Measurements from ENCODE around the gene TSHZ2. TPM values are rescaled to one million over a fixed set of nuclear protein-coding genes. Genes with fewer than 3 reads are reported as not detected.
"Not testable (repeated sequence)": the region's sequence is repeated elsewhere in the genome, so short reads cannot be mapped to it uniquely, and the experiment has no call there.

TSHZ2 gene
- polyA plus RNA-seq, 3 donors = 1.2 to 47.5 (median 15.8) TPM

DNA sequence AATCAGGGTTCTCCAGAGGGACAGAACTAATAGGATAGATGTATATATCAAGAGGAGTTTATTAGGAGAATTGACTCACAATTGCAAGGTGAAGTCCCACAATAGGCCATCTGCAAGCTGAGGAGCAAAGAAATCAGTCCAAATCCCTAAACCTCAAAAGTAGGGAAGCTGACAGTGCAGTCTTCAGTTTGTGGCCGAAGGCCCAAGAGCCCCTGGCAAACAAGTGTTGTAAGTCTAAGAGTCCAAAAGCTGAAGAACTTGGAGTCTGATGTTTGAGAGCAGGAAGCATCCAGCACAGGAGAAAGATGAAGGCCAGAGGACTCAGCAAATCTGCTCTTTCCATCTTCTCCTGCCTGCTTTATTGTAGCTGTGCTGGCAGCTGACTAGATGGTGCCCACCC is 117.7 kb downstream of the TSHZ2 start:
- 73 to 85% (median 75%) methylated on average over 1 of the region's 1 CpG for WGBS, 3 donors
- not testable (repeated sequence) for H3K27ac ChIP-seq (ENCODE audit: low read depth, low read length)

DNA sequence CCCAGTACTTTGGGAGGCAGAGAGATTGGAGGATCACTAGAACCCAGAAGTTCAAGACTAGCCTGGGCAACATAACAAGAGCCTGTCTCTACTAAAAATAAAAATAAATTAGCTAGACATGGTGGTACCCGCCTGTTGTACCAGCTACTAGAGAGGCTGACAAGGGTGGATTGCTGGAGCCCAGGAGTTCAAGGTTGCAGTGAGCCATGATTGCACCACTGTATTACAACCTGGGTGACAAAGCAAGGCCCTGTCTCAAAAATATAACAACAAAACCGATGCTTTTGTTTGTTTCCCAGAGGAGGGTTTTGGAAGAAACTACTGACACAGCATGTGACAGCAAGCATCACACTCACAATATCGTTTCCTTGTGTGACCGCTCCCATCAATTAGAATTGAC is 119.6 kb downstream of the TSHZ2 start:
- 81 to 90% (median 87%) methylated on average over 4 of the region's 4 CpGs for WGBS, 3 donors
- no peak overlapping the region for H3K27ac ChIP-seq (ENCODE audit: low read depth, low read length)

DNA sequence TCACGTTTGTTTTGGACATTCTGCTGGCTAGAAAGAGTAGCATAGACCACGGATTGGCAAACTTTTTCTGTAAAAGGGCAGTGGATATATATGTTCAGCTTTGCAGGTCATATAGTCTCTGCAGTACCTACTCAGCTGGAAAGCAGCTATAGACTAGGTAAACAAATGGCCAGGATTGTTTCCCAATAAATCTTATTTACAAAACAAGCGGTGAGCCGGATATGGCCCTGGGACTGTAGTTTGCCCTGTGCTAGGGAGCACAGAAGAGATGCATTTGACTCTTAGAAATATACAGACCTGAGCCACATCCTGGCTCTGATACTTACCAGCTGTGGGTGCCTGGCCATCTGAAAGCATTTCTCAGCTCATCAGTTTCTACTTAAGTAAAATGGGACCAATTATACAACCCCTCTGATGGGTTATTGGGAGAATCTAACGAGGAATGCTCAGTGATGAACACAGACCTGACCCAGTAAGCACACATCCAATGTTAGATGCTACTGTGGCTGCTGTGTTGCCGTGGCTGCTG is 120.7 kb downstream of the TSHZ2 start:
- WGBS, 3 donors = 75 to 79% (median 77%) methylated on average over 6 of the region's 6 CpGs
- H3K27ac ChIP-seq (ENCODE audit: low read depth, low read length) = no peak overlapping the region

DNA sequence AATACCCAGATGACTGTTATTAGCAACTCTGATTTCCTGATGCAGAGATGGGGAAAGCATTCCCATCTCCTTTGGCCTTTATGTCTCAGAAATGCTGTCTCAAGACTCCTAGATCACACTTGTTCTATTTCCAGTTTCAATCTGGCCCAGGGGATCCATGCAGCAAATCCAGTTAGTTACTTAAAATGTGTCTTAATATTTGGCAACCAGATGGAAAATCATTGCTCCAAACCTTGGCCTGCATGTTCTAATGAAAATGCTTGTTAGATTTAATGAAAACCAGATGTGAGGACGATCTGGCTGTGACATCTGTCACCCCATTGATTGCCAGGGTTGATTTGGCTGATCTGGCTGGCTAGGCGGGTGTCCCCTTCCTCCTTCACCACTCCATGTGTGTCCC is 125.2 kb downstream of the TSHZ2 start:
- no peak overlapping the region for H3K27ac ChIP-seq (ENCODE audit: low read depth, low read length)
- WGBS, 3 donors = 44 to 71% (median 55%) methylated on average over 2 of the region's 2 CpGs

DNA sequence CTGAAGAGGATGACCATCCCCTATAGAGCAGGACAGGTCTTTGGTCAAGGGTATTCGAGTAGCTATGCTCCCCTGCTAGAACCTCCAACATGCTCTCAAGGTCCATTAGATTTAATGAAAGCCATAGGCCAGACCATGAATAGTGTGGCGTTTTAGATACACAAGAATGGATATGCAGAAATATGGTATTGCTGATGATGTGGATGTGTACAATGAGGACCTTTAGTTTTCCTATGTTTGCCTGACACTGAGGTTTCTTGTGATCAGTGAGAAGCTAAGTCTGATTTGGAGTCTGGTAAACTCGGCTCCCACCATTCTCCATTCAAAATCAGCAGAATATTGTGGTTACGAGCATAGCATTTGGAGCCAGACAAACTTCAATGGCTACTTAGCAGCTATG is 125.6 kb downstream of the TSHZ2 start:
- 83 to 91% (median 90%) methylated on average over 4 of the region's 4 CpGs for WGBS, 3 donors
- no peak overlapping the region for H3K27ac ChIP-seq (ENCODE audit: low read depth, low read length)

DNA sequence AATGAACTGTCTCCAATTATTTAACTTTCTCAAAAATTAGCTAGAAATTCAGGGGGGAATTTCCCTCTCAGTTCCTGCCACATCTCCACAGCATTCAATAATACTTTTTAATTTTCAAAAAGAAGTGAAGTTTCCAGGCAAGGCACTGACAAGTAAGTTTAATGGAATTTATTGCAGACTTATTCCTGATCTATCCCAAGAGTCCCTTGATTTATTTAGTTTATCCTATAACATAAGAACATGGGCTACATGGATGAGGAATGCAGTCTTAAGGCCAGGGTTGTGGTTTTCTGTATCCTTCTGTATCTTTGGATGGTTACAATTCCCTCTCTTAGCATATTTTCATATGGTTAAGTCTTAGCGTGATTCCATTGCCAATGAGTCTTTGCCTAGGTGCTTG is 126.5 kb downstream of the TSHZ2 start:
- 96 to 97% (median 97%) methylated on average over 1 of the region's 1 CpG for WGBS, 3 donors
- H3K27ac ChIP-seq (ENCODE audit: low read depth, low read length) = no peak overlapping the region

DNA sequence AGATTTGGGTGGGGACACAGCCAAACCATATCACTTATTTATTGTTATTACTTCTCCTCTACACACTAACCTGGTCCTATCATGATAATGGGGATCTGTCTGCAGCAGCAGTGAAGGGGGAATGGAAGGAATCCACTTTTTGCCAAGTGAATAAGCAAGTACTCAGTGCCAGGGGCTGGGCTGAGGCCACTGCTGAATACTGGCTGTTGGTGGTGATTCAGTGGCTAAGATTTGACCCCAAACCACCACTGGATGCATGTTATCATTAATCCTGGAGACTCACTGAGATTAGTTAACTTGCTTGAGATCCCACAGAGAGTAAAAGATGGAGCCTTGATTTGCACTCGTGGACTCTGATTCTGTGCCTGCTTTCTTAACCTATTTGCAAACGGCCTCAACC is 127.7 kb downstream of the TSHZ2 start:
- WGBS, 3 donors = 44 to 60% (median 57%) methylated on average over 2 of the region's 2 CpGs
- H3K27ac ChIP-seq (ENCODE audit: low read depth, low read length) = no peak overlapping the region

DNA sequence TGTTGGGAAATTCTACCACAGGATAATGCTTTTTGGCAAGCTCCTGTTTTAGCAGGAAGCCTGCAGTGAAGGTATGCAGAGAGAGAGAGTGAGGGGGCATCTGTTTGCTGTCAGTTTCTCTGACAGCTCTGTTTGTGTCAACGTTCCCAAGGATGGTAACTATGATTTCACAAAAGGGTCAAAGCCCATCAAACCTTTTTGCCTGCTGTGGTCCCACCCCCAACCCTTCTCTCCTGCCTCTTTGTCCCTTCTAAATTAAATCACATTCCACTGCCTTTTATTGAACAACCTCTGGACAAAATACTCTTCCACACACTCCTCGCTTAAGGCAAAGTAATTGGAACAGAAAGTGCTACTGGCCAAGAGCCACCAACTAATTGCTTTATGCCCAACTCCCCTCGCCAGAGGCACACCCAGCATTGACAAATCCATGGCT is 128.3 kb downstream of the TSHZ2 start:
- no peak overlapping the region for H3K27ac ChIP-seq (ENCODE audit: low read depth, low read length)
- WGBS, 3 donors = 26 to 38% (median 32%) methylated on average over 3 of the region's 3 CpGs

DNA sequence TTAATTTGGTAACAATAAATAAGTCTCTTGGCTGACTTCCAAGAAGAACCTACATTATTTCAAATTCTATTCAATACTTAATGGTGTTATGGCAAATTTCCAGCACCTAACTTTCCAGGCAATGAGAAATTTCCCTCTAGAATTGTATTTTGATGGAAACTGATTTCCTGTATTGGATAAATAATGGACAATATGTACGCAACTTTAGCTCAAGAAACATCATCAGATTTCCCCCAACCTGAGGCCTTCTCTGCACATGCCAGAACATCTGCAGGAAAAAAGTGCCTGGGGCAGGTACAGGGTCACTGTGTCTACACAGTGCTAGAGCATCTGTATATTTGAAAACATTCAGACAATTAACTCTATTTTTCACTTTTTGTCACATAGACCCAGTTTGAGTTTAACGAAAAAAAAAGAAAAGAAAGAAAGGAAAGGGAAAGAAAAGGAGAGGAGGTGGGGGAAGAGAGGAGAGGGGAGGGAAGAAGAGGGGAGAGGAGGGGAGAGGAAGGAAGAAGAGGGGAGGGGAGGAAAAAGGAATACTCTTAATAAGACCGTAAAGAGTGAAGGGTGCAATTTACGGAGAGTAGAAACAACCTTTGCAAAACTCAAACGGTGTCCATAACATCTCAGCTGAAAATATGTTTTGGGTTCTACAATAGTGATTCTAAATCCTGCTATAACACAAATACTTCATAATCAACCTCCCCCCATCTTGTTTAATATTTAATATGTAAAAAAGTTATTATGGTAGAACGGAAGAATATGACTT is 130.0 kb downstream of the TSHZ2 start:
- no peak overlapping the region for H3K27ac ChIP-seq (ENCODE audit: low read depth, low read length)
- 82 to 83% (median 83%) methylated on average over 6 of the region's 6 CpGs for WGBS, 3 donors

DNA sequence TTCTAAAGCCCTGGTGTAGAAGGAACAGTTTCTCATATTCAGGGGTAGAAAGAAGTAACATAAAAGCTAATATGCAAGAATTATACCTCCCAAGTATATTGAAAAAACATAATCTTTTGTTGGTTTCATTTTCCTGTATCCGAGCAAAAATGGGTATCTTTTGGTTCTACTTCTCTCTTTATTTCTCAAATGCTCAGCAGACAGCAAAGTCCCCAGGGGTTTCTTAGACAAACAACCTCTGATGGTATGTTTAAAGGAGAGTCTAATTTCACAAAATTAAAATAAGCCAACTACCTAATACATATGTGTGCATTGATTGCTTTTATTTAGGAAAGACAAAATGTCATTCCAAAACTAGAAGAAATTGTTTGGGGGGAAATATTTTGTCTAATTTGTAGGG is 131.0 kb downstream of the TSHZ2 start:
- no peak overlapping the region for H3K27ac ChIP-seq (ENCODE audit: low read depth, low read length)
- WGBS, 3 donors = 71 to 87% (median 82%) methylated on average over 1 of the region's 1 CpG

DNA sequence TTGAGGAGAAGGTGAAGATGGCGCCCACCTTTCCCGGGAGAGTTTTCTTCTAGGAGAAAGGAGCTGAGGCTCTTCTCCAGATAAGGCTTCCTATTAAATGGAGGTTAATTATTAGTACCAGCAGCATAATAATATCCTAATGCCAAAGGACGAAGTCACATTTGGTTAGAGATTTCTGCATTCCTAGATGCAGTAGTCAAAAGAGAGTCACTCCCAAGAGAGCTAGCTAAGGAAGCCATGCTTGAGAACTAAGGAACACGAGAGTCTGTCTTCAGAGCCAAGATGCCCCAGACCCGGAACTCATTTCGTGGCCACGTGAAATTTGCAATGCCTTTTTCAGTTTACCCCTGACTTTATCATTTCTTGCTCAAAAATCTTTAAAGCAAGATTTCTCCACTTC is 132.7 kb downstream of the TSHZ2 start:
- no peak overlapping the region for H3K27ac ChIP-seq (ENCODE audit: low read depth, low read length)

DNA sequence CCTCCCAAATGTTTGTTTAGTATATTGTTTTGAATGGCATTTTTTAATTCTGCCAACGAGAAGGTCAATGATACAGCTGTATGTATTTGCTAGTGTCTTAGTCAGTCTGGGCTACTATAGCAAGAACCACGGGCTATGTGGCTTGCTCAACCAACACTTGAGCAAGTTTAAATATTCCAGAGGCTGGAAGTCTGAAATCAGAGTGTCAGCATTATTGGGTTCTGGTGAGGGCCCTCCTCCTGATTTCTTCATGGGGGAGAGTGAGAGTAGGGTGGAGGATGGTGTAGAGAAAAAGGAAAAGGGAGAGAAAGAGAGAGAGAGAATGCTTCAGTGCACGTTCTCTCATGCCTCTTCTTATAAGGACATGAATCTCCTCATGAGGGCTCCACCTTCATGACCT is 144.6 kb downstream of the TSHZ2 start:
- WGBS, 3 donors = 77 to 85% (median 84%) methylated on average over 3 of the region's 3 CpGs

More for the DNA sequence above, 132.7 kb downstream of the TSHZ2 start:
- 70 to 86% (median 82%) methylated on average over 7 of the region's 7 CpGs for WGBS, 3 donors

DNA sequence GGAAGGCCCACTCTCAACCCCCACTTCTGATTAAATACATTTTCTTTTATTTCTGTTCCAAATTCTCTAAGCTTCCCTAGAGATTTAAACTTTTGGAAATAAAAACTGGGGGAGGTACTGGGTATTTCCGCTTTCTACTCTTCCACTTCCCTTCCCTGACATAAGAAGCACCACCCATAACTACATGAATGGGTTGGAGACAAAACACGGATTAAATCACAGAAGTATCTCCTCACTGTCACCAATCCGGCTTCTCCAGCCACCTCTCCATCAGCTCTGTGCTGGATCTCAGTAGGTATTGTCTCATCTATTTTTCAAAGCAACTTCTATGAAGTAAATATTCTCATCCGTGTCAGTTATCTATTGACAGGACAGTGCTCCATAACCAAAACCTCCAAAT is 150.7 kb downstream of the TSHZ2 start:
- WGBS, 3 donors = 74 to 76% (median 76%) methylated on average over 4 of the region's 4 CpGs
- no peak overlapping the region for H3K27ac ChIP-seq (ENCODE audit: low read depth, low read length)

More for the DNA sequence above, 144.6 kb downstream of the TSHZ2 start:
- no peak overlapping the region for H3K27ac ChIP-seq (ENCODE audit: low read depth, low read length)

DNA sequence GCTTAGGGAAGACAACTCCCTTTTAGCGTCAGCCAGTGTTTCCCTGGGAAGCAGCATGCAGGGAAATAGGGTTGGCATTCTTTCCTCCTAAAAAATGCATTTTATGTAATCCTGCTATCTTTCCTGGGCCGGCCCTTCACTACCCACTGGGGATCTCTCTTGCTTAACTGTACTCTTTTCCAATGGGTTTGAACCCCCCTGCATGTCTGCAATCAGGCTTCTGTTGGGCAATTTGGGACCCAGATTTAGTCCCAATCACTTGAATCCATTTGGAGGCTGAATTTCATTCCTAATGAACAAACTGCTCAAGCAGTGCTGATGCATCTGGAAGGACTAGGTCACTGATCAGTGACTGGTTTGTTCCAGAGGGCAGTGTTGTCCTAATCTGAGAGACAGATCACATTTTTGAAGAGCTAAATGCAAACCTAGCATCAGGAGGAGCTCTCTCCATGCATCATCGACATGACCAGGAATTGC is 152.0 kb downstream of the TSHZ2 start:
- H3K27ac ChIP-seq (ENCODE audit: low read depth, low read length) = no peak overlapping the region
- 54 to 70% (median 58%) methylated on average over 3 of the region's 3 CpGs for WGBS, 3 donors

DNA sequence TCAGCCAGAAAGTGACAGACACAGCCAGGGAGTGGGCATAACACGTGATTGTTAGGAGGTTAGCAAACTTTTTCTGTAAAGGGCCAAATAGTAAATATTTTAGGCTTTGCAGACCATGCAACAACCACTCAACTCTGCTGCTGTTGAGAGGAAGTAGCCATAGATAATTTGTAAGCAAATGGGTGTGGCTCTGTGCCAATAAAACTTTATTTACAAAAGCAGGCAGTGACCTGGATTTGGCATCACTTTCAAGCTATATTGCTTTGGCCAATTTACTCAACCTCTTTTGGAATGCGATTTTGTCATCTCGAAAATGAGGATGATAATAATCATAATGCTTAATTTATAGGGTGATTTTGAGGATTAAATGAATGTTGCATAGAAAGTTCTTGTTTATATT is 152.6 kb downstream of the TSHZ2 start:
- H3K27ac ChIP-seq (ENCODE audit: low read depth, low read length) = no peak overlapping the region
- WGBS, 3 donors = 84 to 90% (median 85%) methylated on average over 3 of the region's 3 CpGs

DNA sequence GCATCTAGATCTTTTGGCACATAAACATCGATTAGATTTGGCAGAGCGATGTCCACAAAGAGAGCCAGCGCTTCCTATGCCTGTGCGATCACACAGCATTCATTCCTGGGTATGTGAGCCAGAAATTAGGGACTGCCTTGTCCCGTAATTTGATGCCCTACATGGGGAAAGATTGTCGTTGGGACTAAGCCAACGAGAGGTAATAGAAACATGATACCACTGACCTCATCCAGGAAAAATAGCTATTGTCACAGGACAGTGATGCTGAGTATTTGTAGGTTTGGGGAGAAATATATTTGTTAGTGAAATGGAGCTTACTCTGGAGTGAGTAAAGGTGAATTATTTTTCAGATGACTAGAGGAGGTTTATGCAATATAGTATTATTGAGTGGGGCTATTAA is 154.0 kb downstream of the TSHZ2 start:
- 60 to 67% (median 66%) methylated on average over 7 of the region's 7 CpGs for WGBS, 3 donors

DNA sequence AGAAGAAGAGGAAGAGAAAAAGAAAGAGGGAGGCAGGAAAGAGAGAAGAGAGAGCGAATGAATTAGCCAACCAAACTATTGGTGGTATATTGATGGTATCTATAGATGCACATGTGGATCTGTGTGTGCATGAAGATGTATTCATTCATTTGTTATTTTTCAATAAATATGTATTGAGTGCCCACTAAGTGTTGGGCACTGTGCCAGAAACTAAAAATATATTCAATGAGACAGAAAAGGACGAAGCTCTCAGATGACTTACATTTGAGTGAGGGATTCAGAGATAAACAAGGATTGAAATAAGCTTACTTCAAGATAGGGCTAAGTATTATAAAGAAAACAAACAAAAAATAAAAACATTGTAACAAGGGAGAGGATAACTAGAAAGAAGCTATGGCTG is 154.9 kb downstream of the TSHZ2 start:
- no peak overlapping the region for H3K27ac ChIP-seq (ENCODE audit: low read depth, low read length)
- 76 to 79% (median 76%) methylated on average over 2 of the region's 2 CpGs for WGBS, 3 donors

More for the DNA sequence above, 154.0 kb downstream of the TSHZ2 start:
- no peak overlapping the region for H3K27ac ChIP-seq (ENCODE audit: low read depth, low read length)

DNA sequence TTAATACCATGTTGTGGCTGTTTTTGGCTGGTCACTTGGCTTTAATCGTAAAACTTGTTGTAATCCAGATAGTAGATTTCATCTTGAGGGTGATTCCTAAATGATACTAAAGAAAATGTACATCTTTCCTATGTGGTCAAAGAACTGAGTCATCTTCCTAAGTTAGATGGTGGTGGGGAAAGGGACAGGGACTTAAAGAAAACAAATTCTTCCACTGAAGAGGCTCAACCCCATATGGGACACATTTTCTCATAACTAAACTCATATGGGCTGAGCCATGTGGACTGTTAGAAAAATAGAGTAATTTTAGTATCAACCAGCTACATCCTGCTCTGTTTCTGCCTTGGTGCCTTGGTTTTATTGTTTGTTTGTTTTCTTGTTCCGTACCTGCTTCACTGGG is 155.8 kb downstream of the TSHZ2 start:
- WGBS, 3 donors = 77 to 90% (median 79%) methylated on average over 2 of the region's 2 CpGs

DNA sequence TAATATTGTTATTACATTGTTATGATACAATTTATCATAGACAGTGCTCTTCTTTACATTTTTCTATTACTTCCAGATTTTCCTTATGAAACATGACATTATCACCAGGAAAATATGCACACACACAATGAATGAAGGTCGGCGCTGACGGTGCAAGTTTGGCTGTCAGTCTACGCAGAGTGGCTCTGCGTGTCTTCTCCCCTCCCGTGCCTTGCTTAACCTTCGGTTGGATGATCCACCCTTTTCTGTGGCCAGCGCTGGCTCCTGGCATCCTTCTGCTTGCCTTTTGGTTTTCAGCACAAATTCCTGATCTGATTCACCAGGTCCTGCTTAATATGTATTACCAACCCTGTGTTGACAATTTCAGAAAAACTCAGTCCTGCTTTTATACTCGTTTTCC is 157.4 kb downstream of the TSHZ2 start:
- 89 to 96% (median 95%) methylated on average over 9 of the region's 9 CpGs for WGBS, 3 donors
- H3K27ac ChIP-seq (ENCODE audit: low read depth, low read length) = no peak overlapping the region

More for the DNA sequence above, 155.8 kb downstream of the TSHZ2 start:
- H3K27ac ChIP-seq (ENCODE audit: low read depth, low read length) = no peak overlapping the region

DNA sequence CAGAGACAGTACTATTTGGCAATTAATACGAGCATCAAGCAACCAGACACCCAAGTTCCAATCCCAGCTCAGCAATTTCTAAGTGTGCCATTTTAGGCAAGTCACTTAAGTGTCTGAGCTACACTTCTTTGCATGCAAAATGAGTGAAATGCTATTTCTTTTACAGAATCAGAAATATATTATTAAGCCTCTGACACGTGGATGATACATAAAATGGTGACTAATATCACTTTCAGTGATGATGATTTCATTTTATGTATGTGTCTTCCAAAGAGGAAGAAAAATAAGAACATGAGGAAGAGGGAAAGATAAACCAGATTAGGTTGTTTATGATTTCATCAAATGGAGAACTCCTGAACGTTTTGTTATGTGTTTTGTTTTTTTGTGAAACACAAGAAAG is 158.6 kb downstream of the TSHZ2 start:
- 49 to 52% (median 50%) methylated on average over 3 of the region's 3 CpGs for WGBS, 3 donors

More for the DNA sequence above, 158.6 kb downstream of the TSHZ2 start:
- no peak overlapping the region for H3K27ac ChIP-seq (ENCODE audit: low read depth, low read length)

Data from adipose tissue (tissue), 3 donors.